Breast epithelium (tissue), 3 donors: ENCODE measurements around the gene TECPR1.

Experiments
- CTCF ChIP-seq, 3 donors: fragments of 450-650 bp; IDR thresholded peaks; one replicate each; pipeline ENCODE4 v1.5.1; 2016 to 2017; ENCODE audit warnings: antibody characterized with exemption in 3 of 3, mild to moderate bottlenecking in 3 of 3, moderate library complexity in 3 of 3
- POLR2A ChIP-seq: fragments of 450-650 bp; IDR thresholded peaks from one replicate; pipeline ENCODE4 v1.6.1; 2016; ENCODE audit warnings: antibody characterized with exemption, mild to moderate bottlenecking, moderate library complexity
- POLR2AphosphoS5 ChIP-seq, 3 donors: sonication (generic); formaldehyde crosslinking; IDR thresholded peaks; one replicate each; pipeline ENCODE4 v1.6.1; 2017; ENCODE audit warnings: antibody characterized with exemption in 3 of 3

GRCh38 chr7:98217623-98218582 is 34.1 kb downstream of the TECPR1 start:
- TF ChIP-seq CTCF (IDR thresholded peaks at IDR 0.05) (no peak), POLR2AphosphoS5 (IDR thresholded peaks at IDR 0.05) (no peak), POLR2A (no peak)
